Measurements from ENCODE around the gene SV2A. TPM values are rescaled to one million over a fixed set of nuclear protein-coding genes. Genes with fewer than 3 reads are reported as not detected.
"Not testable (repeated sequence)": the region's sequence is repeated elsewhere in the genome, so short reads cannot be mapped to it uniquely, and the experiment has no call there.

The SV2A gene
- total RNA-seq, 1 experiment from 2014 or later = 33.1 TPM

- no peak for DNase-seq (ENCODE audit: low spot score)
- POLR2A ChIA-PET (ENCODE audit: low non-redundant PET) = no interaction called here
- intact Hi-C loops (cut with micrococcal nuclease; ENCODE audit: unreplicated experiment) = no loop called here
- H3K27ac ChIP-seq (ENCODE audit: low read depth, low read length, poor library complexity, severe bottlenecking) = peak overlapping the region; percentile 67
- TF ChIP-seq EZH2 (IDR thresholded peaks at IDR 0.05; ENCODE audit: borderline replicate concordance, low read depth, low read length, poor library complexity, severe bottlenecking) = no peak
- TF ChIP-seq CTCF (conservative IDR thresholded peaks at IDR 0.05; ENCODE audit: low read depth, low read length) = no peak
- H3K36me3 ChIP-seq (ENCODE audit: insufficient read depth, low read length, poor library complexity, severe bottlenecking) = peaks cover 8% of the 10 kb centered on the region
- H3K9me3 ChIP-seq (ENCODE audit: low read depth, low read length, poor library complexity, severe bottlenecking) = no peaks in the 10 kb centered on the region
- no peak overlapping the region for H3K4me3 ChIP-seq (ENCODE audit: low read depth, low read length, poor library complexity, severe bottlenecking)
- CTCF ChIA-PET = no interaction called here
- H3K27me3 ChIP-seq (replicated peaks; ENCODE audit: insufficient read depth, low read depth, low read length, poor library complexity) = no peaks in the 10 kb centered on the region
- no TSS peak for BruUV-seq (replicated peaks)
- peaks cover 25% of the 10 kb centered on the region for H3K4me1 ChIP-seq (ENCODE audit: insufficient read depth, low read length, poor library complexity, severe bottlenecking)
These were observed 22.8 kb upstream of the SV2A start for GRCh38 chr1:149940427-149940826.

GRCh38 chr1:149938668-149939003, 21.0 kb upstream of the SV2A start:
- DNase-seq (ENCODE audit: low spot score); BruUV-seq (replicated peaks); H3K36me3 ChIP-seq (ENCODE audit: insufficient read depth, low read length, poor library complexity, severe bottlenecking); H3K9me3 ChIP-seq (ENCODE audit: low read depth, low read length, poor library complexity, severe bottlenecking); intact Hi-C loops (cut with micrococcal nuclease; ENCODE audit: unreplicated experiment); H3K27me3 ChIP-seq (replicated peaks; ENCODE audit: insufficient read depth, low read depth, low read length, poor library complexity): not testable (repeated sequence)
- peak overlapping the region; percentile 44 for H3K4me3 ChIP-seq (ENCODE audit: low read depth, low read length, poor library complexity, severe bottlenecking)
- ChIA-PET POLR2A (ENCODE audit: low non-redundant PET) (interaction anchor here (0.6 kb wide), 1 partner anchor 10 kb away, joined by 4 read pairs; no protein-coding TSS in a partner anchor), CTCF (interaction anchor here (0.7 kb wide), 1 partner anchor 59 kb away, joined by 8 read pairs; no protein-coding TSS in a partner anchor)
- H3K4me1 ChIP-seq (ENCODE audit: insufficient read depth, low read length, poor library complexity, severe bottlenecking) = peaks cover 25% of the 10 kb centered on the region
- H3K27ac ChIP-seq (ENCODE audit: low read depth, low read length, poor library complexity, severe bottlenecking) = peak overlapping the region; percentile 67

GRCh38 chr1:149937759-149938158, 20.1 kb upstream of the SV2A start:
- POLR2A ChIA-PET (ENCODE audit: low non-redundant PET) = no interaction called here
- CTCF ChIA-PET = no interaction called here
- H3K27me3 ChIP-seq (replicated peaks; ENCODE audit: insufficient read depth, low read depth, low read length, poor library complexity) = no peaks in the 10 kb centered on the region
- no peak overlapping the region for H3K4me3 ChIP-seq (ENCODE audit: low read depth, low read length, poor library complexity, severe bottlenecking)
- BruUV-seq (replicated peaks) = no TSS peak
- H3K36me3 ChIP-seq (ENCODE audit: insufficient read depth, low read length, poor library complexity, severe bottlenecking) = no peaks in the 10 kb centered on the region
- intact Hi-C loops (cut with micrococcal nuclease; ENCODE audit: unreplicated experiment) = no loop called here
- no peaks in the 10 kb centered on the region for H3K9me3 ChIP-seq (ENCODE audit: low read depth, low read length, poor library complexity, severe bottlenecking)
- H3K4me1 ChIP-seq (ENCODE audit: insufficient read depth, low read length, poor library complexity, severe bottlenecking) = peaks cover 25% of the 10 kb centered on the region
- TF ChIP-seq CTCF (conservative IDR thresholded peaks at IDR 0.05; ENCODE audit: low read depth, low read length) (no peak), EZH2 (IDR thresholded peaks at IDR 0.05; ENCODE audit: borderline replicate concordance, low read depth, low read length, poor library complexity, severe bottlenecking) (no peak)
- DNase-seq (ENCODE audit: low spot score) = no peak
- no peak overlapping the region for H3K27ac ChIP-seq (ENCODE audit: low read depth, low read length, poor library complexity, severe bottlenecking)

GRCh38 chr1:149936992-149937705, 19.5 kb upstream of the SV2A start:
- H3K4me3 ChIP-seq (ENCODE audit: low read depth, low read length, poor library complexity, severe bottlenecking) = peak overlapping the region; percentile 50
- ChIA-PET POLR2A (ENCODE audit: low non-redundant PET) (no interaction called here), CTCF (no interaction called here)
- BruUV-seq (replicated peaks) = no TSS peak
- TF ChIP-seq EZH2 (IDR thresholded peaks at IDR 0.05; ENCODE audit: borderline replicate concordance, low read depth, low read length, poor library complexity, severe bottlenecking) (no peak), CTCF (conservative IDR thresholded peaks at IDR 0.05; ENCODE audit: low read depth, low read length) (no peak)
- peaks cover 25% of the 10 kb centered on the region for H3K4me1 ChIP-seq (ENCODE audit: insufficient read depth, low read length, poor library complexity, severe bottlenecking)
- H3K27me3 ChIP-seq (replicated peaks; ENCODE audit: insufficient read depth, low read depth, low read length, poor library complexity) = no peaks in the 10 kb centered on the region
- DNase-seq (ENCODE audit: low spot score) = peak; percentile 45
- intact Hi-C loops (cut with micrococcal nuclease; ENCODE audit: unreplicated experiment) = no loop called here
- no peaks in the 10 kb centered on the region for H3K36me3 ChIP-seq (ENCODE audit: insufficient read depth, low read length, poor library complexity, severe bottlenecking)
- H3K9me3 ChIP-seq (ENCODE audit: low read depth, low read length, poor library complexity, severe bottlenecking) = no peaks in the 10 kb centered on the region
- peak overlapping the region; percentile 39 for H3K27ac ChIP-seq (ENCODE audit: low read depth, low read length, poor library complexity, severe bottlenecking)
